ENCODE measurements around the gene GEMIN7. TPM values are rescaled to one million over a fixed set of nuclear protein-coding genes. Genes with fewer than 3 reads are reported as not detected.

The GEMIN7 gene
- total and polyA plus RNA-seq, 2 experiments from 2014 or later = 49.6 to 90.5 TPM

DNA sequence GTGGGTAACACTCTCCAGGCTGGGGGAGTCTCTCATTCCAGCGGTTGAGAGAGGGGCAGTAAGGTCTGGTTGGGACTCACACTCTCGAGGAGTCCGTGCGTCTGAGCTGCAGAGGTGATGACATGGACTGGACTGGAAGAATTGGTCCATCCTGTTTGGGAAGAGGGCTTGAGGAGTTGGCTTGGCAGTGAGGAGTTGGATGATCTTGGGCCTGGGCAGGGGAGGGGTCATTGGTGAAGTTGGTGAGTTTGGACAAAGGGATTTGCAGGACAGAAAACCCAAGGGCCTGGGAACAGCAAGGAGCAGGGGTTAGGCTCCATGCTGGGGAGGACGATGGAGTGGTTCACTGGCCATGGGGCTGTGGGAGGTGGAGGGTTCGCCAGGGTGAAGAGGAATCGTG, 17.6 kb downstream of the GEMIN7 start:
- H3K4me1 Mint-ChIP-seq = peaks cover 64% of the 10 kb centered on the region
- Histone ChIP-seq H3K4me3 (no peak overlapping the region), H3K9me2 (ENCODE audit: insufficient read depth) (no peaks in the 10 kb centered on the region), H3K4me1 (ENCODE audit: insufficient read depth) (peaks cover 22% of the 10 kb centered on the region), H3K4me2 (no peak overlapping the region), H3K27me3 (ENCODE audit: insufficient read depth) (no peaks in the 10 kb centered on the region), H3K79me2 (replicated peaks; ENCODE audit: insufficient read depth) (peaks cover 86% of the 10 kb centered on the region), H3F3A (replicated peaks; ENCODE audit: low read depth) (no peaks in the 10 kb centered on the region), H3K27ac (ENCODE audit: low read depth) (no peak overlapping the region), H3K36me3 (ENCODE audit: insufficient read depth) (no peaks in the 10 kb centered on the region), H4K20me1 (replicated peaks; ENCODE audit: insufficient read depth) (peaks cover 63% of the 10 kb centered on the region), H2AFZ (no peak overlapping the region)
- DNase-seq (ENCODE audit: low spot score) = no peak
- H3K36me3 Mint-ChIP-seq (ENCODE audit: low read depth) = peaks cover 4% of the 10 kb centered on the region; the same call in 2 of the 3 replicates
- ATAC-seq = no peak
- H3K27me3 Mint-ChIP-seq (ENCODE audit: insufficient read depth, low read depth, poor library complexity) = peaks cover 29% of the 10 kb centered on the region
- TF ChIP-seq, protein P1, sequence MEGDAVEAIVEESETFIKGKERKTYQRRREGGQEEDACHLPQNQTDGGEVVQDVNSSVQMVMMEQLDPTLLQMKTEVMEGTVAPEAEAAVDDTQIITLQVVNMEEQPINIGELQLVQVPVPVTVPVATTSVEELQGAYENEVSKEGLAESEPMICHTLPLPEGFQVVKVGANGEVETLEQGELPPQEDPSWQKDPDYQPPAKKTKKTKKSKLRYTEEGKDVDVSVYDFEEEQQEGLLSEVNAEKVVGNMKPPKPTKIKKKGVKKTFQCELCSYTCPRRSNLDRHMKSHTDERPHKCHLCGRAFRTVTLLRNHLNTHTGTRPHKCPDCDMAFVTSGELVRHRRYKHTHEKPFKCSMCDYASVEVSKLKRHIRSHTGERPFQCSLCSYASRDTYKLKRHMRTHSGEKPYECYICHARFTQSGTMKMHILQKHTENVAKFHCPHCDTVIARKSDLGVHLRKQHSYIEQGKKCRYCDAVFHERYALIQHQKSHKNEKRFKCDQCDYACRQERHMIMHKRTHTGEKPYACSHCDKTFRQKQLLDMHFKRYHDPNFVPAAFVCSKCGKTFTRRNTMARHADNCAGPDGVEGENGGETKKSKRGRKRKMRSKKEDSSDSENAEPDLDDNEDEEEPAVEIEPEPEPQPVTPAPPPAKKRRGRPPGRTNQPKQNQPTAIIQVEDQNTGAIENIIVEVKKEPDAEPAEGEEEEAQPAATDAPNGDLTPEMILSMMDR (conservative IDR thresholded peaks at IDR 0.05; ENCODE audit: low read depth in 2 of 2) = no peak
- TF ChIP-seq POLR2AphosphoS5 (IDR thresholded peaks at IDR 0.05; ENCODE audit: low read depth) (no peak), EZH2 (IDR thresholded peaks at IDR 0.05; ENCODE audit: low read depth, unreplicated experiment) (no peak), ZNF331 (CRISPR knock-in tag; IDR thresholded peaks at IDR 0.05; ENCODE audit: low read depth) (no peak), EZH2phosphoT487 (IDR thresholded peaks at IDR 0.05; ENCODE audit: unreplicated experiment) (no peak)
- H3K27ac Mint-ChIP-seq = peak overlapping the region; percentile 71
- peak overlapping the region; percentile 1; the same call in 1 of the 3 replicates for H3K4me3 Mint-ChIP-seq
- no peaks in the 10 kb centered on the region for H3K9me3 Mint-ChIP-seq

GRCh38 chr19:45097450-45097775, 18.4 kb downstream of the GEMIN7 start:
- peaks cover 68% of the 10 kb centered on the region for H4K20me1 ChIP-seq (replicated peaks; ENCODE audit: insufficient read depth)
- H3K27me3 ChIP-seq (ENCODE audit: insufficient read depth) = no peaks in the 10 kb centered on the region
- Mint-ChIP-seq H3K4me1 (peaks cover 68% of the 10 kb centered on the region), H3K9me3 (no peaks in the 10 kb centered on the region), H3K27me3 (ENCODE audit: insufficient read depth, low read depth, poor library complexity) (peaks cover 23% of the 10 kb centered on the region), H3K36me3 (ENCODE audit: low read depth) (peaks cover 4% of the 10 kb centered on the region; the same call in 2 of the 3 replicates), H3K27ac (0 out of 2 replicates have a peak overlapping the region, but pooled peaks have one; percentile 54), H3K4me3 (no peak overlapping the region)
- H2AFZ ChIP-seq = no peak overlapping the region
- H3K79me2 ChIP-seq (replicated peaks; ENCODE audit: insufficient read depth) = peaks cover 94% of the 10 kb centered on the region
- no peaks in the 10 kb centered on the region for H3F3A ChIP-seq (replicated peaks; ENCODE audit: low read depth)
- DNase-seq (ENCODE audit: low spot score) (no peak), ATAC-seq (no peak)
- H3K4me1 ChIP-seq (ENCODE audit: insufficient read depth) = peaks cover 22% of the 10 kb centered on the region
- no peak overlapping the region for H3K4me2 ChIP-seq
- no peaks in the 10 kb centered on the region for H3K36me3 ChIP-seq (ENCODE audit: insufficient read depth)
- no peaks in the 10 kb centered on the region for H3K9me2 ChIP-seq (ENCODE audit: insufficient read depth)
- no peak overlapping the region for H3K4me3 ChIP-seq
- H3K27ac ChIP-seq (ENCODE audit: low read depth) = no peak overlapping the region
- TF ChIP-seq ZNF114 (CRISPR knock-in tag; IDR thresholded peaks at IDR 0.05) (no peak), STAT1 (IDR thresholded peaks at IDR 0.05; ENCODE audit: unreplicated experiment) (no peak), CREB1 (CRISPR knock-in tag; IDR thresholded peaks at IDR 0.05; ENCODE audit: low read depth) (no peak), EZH2phosphoT487 (IDR thresholded peaks at IDR 0.05; ENCODE audit: unreplicated experiment) (no peak), ETS1 (IDR thresholded peaks at IDR 0.05) (no peak)
- TF ChIP-seq, protein P2, sequence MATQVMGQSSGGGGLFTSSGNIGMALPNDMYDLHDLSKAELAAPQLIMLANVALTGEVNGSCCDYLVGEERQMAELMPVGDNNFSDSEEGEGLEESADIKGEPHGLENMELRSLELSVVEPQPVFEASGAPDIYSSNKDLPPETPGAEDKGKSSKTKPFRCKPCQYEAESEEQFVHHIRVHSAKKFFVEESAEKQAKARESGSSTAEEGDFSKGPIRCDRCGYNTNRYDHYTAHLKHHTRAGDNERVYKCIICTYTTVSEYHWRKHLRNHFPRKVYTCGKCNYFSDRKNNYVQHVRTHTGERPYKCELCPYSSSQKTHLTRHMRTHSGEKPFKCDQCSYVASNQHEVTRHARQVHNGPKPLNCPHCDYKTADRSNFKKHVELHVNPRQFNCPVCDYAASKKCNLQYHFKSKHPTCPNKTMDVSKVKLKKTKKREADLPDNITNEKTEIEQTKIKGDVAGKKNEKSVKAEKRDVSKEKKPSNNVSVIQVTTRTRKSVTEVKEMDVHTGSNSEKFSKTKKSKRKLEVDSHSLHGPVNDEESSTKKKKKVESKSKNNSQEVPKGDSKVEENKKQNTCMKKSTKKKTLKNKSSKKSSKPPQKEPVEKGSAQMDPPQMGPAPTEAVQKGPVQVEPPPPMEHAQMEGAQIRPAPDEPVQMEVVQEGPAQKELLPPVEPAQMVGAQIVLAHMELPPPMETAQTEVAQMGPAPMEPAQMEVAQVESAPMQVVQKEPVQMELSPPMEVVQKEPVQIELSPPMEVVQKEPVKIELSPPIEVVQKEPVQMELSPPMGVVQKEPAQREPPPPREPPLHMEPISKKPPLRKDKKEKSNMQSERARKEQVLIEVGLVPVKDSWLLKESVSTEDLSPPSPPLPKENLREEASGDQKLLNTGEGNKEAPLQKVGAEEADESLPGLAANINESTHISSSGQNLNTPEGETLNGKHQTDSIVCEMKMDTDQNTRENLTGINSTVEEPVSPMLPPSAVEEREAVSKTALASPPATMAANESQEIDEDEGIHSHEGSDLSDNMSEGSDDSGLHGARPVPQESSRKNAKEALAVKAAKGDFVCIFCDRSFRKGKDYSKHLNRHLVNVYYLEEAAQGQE (IDR thresholded peaks at IDR 0.05; ENCODE audit: unreplicated experiment) = no peak

Data from GM23338 (cell line).